HepG2 (cell line): ENCODE results near the gene FOXG1. TPM values are rescaled to one million over a fixed set of nuclear protein-coding genes. Genes with fewer than 3 reads are reported as not detected.

Source experiments
- ATAC-seq: fragments of 200-7000 bp; cut with Tn5 transposase; 3 replicates; pipeline ENCODE4 v1.9.1; 2020; ENCODE audit warnings: mild to moderate bottlenecking, moderate library complexity
- BruUV-seq: library from RNA; stranded (reverse); fragments of 400-500 nt; replicated peaks from 2 replicates; lab custom pipeline; 2021; lab: Mats Ljungman, UMichigan
- CTCF ChIA-PET: fragments of 300-600 bp; formaldehyde crosslinking; extraction: SDS; loops from one replicate; lab custom pipeline; 2021; ENCODE audit warnings: low total read pairs, inconsistent platforms, low intra/inter-chr PET ratio; lab: Yijun Ruan, JAX
- POLR2A ChIA-PET: fragments of 350-600 bp; sonication (Branson Sonifier 250); formaldehyde crosslinking; loops from one replicate; lab custom pipeline; 2020; ENCODE audit warnings: antibody characterized with exemption, inconsistent platforms; lab: Yijun Ruan, JAX
- DNase-seq: peaks from one replicate; pipeline ENCODE4 v3.0.0-alpha.2; 2015; ENCODE audit warnings: low spot score
- FAIRE-seq: peaks from 3 replicates; lab custom pipeline; 2011; peaks lifted over from hg19 to GRCh38; lab: Jason Lieb, UNC
- H2AFZ ChIP-seq: one replicate; pipeline ENCODE4 v1.6.1; 2011; ENCODE audit warnings: low read length, inconsistent platforms
- H3K27ac ChIP-seq: fragments of 300-600 bp; 3 replicates; pipeline ENCODE4 v1.8.0; 2011; ENCODE audit warnings: mixed run types, mild to moderate bottlenecking, mixed read lengths, low read length, inconsistent platforms; ENCODE audit not compliant: insufficient read depth; ENCODE audit errors: extremely low read length
- H3K27me3 ChIP-seq, 2 experiments: fragments of 200-600 bp in 1 of 2; 2 replicates in 1 of 2; 3 replicates in 1 of 2; pipeline versions ENCODE4 v1.6.0 to v1.8.0; 2011; ENCODE audit warnings: low read length in 2 of 2, mild to moderate bottlenecking in 2 of 2, moderate library complexity in 2 of 2, inconsistent platforms in 1 of 2; ENCODE audit not compliant: insufficient read depth in 2 of 2, control insufficient read depth in 1 of 2
- H3K36me3 ChIP-seq, 2 experiments: fragments of 200-600 bp in 1 of 2; replicated peaks in 1 of 2; 2 replicates in 1 of 2; 3 replicates in 1 of 2; pipeline versions ENCODE4 v1.5.1 to v1.8.0; 2011; ENCODE audit warnings: low read length in 2 of 2, inconsistent platforms in 1 of 2; ENCODE audit not compliant: insufficient read depth in 2 of 2, control insufficient read depth in 1 of 2
- H3K4me1 ChIP-seq: 2 replicates; pipeline ENCODE4 v1.5.1; 2012; ENCODE audit warnings: low read length, inconsistent platforms; ENCODE audit not compliant: insufficient read depth
- H3K4me2 ChIP-seq: 2 replicates; pipeline ENCODE4 v1.6.0; 2011; ENCODE audit warnings: low read depth, low read length, inconsistent platforms
- H3K4me3 ChIP-seq, 3 experiments: fragments of 200-600 bp in 1 of 3; sonication (generic), shearing (Covaris generic) in 1 of 3; replicated peaks in 1 of 3; 2 replicates each; pipeline ENCODE4 v1.5.1; 2011 to 2016; ENCODE audit warnings: low read length in 3 of 3, inconsistent platforms in 2 of 3, low read depth in 2 of 3, mild to moderate bottlenecking in 2 of 3, control low read depth in 1 of 3, mixed read lengths in 1 of 3; ENCODE audit not compliant: insufficient read depth in 1 of 3
- H3K79me2 ChIP-seq: one replicate; pipeline ENCODE4 v1.6.1; 2011; ENCODE audit warnings: low read length, inconsistent platforms; ENCODE audit not compliant: insufficient read depth
- H3K9ac ChIP-seq: 2 replicates; pipeline ENCODE4 v1.6.0; 2011; ENCODE audit warnings: mild to moderate bottlenecking, low read depth, low read length, inconsistent platforms; ENCODE audit not compliant: insufficient read depth
- H3K9me3 ChIP-seq: 2 replicates; pipeline ENCODE4 v1.5.1; 2012; ENCODE audit warnings: mild to moderate bottlenecking, low read length
- H4K20me1 ChIP-seq: 2 replicates; pipeline ENCODE4 v1.6.0; 2011; ENCODE audit warnings: inconsistent platforms, mild to moderate bottlenecking, low read length, moderate library complexity; ENCODE audit not compliant: insufficient read depth
- BRCA1 ChIP-seq: sonication (generic); formaldehyde crosslinking; IDR thresholded peaks from 2 replicates; pipeline ENCODE4 v1.4.0; 2020; ENCODE audit warnings: missing genetic modification reagents
- JUND ChIP-seq: sonication (generic); formaldehyde crosslinking; IDR thresholded peaks from 2 replicates; pipeline ENCODE4 v1.8.0; 2022; ENCODE audit warnings: mild to moderate bottlenecking, missing genetic modification reagents
- MAFK ChIP-seq, 2 experiments: IDR thresholded peaks in 1 of 2; conservative IDR thresholded peaks in 1 of 2; 2 replicates each; pipeline ENCODE4 v1.6.1; 2011; ENCODE audit warnings: improper control_type of control experiment in 2 of 2, low read length in 2 of 2
- MXD4 ChIP-seq: IDR thresholded peaks from 2 replicates; pipeline ENCODE4 v1.6.1; 2016; ENCODE audit warnings: mild to moderate bottlenecking, missing biosample characterization, missing genetic modification reagents
- ZNF274 ChIP-seq: sonication (generic); formaldehyde crosslinking; IDR thresholded peaks from 2 replicates; pipeline ENCODE4 v1.5.1; 2020; ENCODE audit warnings: mild to moderate bottlenecking, missing genetic modification reagents
- WGBS: methylation state at CpG from one replicate; pipeline ENCODE4 v1.1.6; 2017; ENCODE audit warnings: low lambda C conversion rate; 5-methylcytosine and 5-hydroxymethylcytosine counted together
- in situ Hi-C: cut with HindIII; loops from 2 replicates; pipeline ENCODE4 v1.10.0; 2017; ENCODE audit warnings: low pct_unique_long_range_greater_than_20kb; ENCODE audit not compliant: extremely low pct_ligation_motif_present
- intact Hi-C: fragments of 100-400 bp; cut with micrococcal nuclease; formaldehyde crosslinking; loops from one replicate; pipeline ENCODE4 v1.10.0; 2022; ENCODE audit not compliant: unreplicated experiment
- polyA plus RNA-seq, 8 experiments: library from polyadenylated mRNA; depleted of rRNA in 3 of 8; stranded (reverse) in 7 of 8; unstranded in 1 of 8; fragments of >200 nt; fragmentation: Illumina TruSeq in 4 of 8; extraction: Trizol in 4 of 8; gene quantifications; 2 replicates each; pipeline versions ENCODE4 v1.2.1 to v1.2.3, GENCODE V29; 2011 to 2016; ENCODE audit warnings: low read depth in 4 of 8, missing spikeins in 1 of 8, mixed read lengths in 1 of 8; ENCODE audit not compliant: insufficient read depth in 1 of 8
- total RNA-seq, 5 experiments: library from RNA; depleted of rRNA; stranded (reverse); fragments of >200 nt; fragmentation: Illumina TruSeq; extraction: Trizol; gene quantifications; 2 replicates each; pipeline ENCODE4 v1.2.3, GENCODE V29; 2016; ENCODE audit warnings: low read depth in 1 of 5
- TF ChIP-seq, protein P1 (sequence below): sonication (generic); formaldehyde crosslinking; IDR thresholded peaks from 2 replicates; pipeline ENCODE4 v1.8.1; 2023; ENCODE audit warnings: mild to moderate bottlenecking, inconsistent platforms, moderate library complexity, missing genetic modification reagents, borderline replicate concordance
- TF ChIP-seq, protein P2 (sequence below): sonication (generic); formaldehyde crosslinking; IDR thresholded peaks from 2 replicates; pipeline ENCODE4 v1.4.0; 2020; ENCODE audit warnings: low read depth, missing genetic modification reagents
- TF ChIP-seq, protein P3 (sequence below): sonication (generic); formaldehyde crosslinking; IDR thresholded peaks from 2 replicates; pipeline ENCODE4 v1.9.0; 2021; ENCODE audit warnings: mild to moderate bottlenecking, missing genetic modification reagents
- TF ChIP-seq, protein P4 (sequence below): sonication (generic); formaldehyde crosslinking; IDR thresholded peaks from 2 replicates; pipeline ENCODE4 v1.9.0; 2021; ENCODE audit warnings: missing genetic modification reagents, borderline replicate concordance

Gene FOXG1
- total and polyA plus RNA-seq, 2 of the 13 experiments (the other 11 are each of a cell fraction or from before 2014, with no cell fraction given): not detected

DNA sequence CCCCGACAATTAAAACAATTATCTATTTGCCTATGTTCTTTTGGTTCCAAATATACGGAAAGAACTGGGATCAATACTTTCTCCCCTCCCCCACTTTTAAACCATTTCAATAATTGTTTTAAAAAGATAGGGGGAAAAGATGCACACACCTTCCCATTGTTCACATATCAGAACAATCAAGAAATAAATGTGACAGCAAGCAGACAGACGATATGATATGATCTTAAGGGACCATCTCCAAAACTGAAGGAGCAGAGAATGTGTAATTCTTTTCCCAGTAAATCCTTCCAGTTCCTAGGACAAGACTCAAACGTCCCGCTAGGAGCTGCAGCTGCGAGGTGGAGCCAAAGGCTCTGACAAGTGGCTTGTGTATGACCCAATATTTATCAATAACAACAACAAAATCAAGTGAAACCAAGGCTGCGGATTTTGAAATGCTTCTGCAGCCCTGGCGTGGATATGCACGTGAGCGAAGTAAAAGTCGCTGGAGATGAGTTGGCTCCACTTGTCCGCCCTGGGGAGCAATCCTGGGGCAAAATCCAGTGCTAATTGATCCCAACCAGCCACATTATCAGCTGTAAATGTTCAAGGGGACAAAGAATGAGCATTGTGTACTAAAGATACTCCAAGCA lies 8.2 kb upstream of the FOXG1 start:
- ChIA-PET CTCF (interaction anchor here (1.6 kb wide), 1 partner anchor 464 kb away, joined by 11 read pairs; no protein-coding TSS in a partner anchor), POLR2A (no interaction called here)
- Histone ChIP-seq H3K36me3 (no peaks in the 10 kb centered on the region), H3K4me1 (peaks cover 20% of the 10 kb centered on the region), H2AFZ (no peak overlapping the region), H3K4me2 (no peak overlapping the region), H3K4me3 (no peak overlapping the region), H4K20me1 (no peaks in the 10 kb centered on the region), H3K79me2 (no peaks in the 10 kb centered on the region), H3K9ac (no peak overlapping the region), H3K27me3 (peaks cover 3 to 77% of the 10 kb centered on the region in 2 experiments; a peak in 3 of 5 replicates), H3K27ac (no peak overlapping the region), H3K9me3 (no peaks in the 10 kb centered on the region)
- intact Hi-C loops (loop anchor here (10.0 kb wide), 2 partner anchors 706 to 1856 kb away; no protein-coding TSS in a partner anchor), in situ Hi-C loops (loop anchor here (5.0 to 10.0 kb wide), 4 partner anchors 1459 to 1766 kb away; no protein-coding TSS in a partner anchor)
- 25% methylated on average over 12 of the region's 12 CpGs for WGBS
- FAIRE-seq (no peak), ATAC-seq (no peak), DNase-seq (no peak)
- no TSS peak for BruUV-seq
- TF ChIP-seq, protein P1, sequence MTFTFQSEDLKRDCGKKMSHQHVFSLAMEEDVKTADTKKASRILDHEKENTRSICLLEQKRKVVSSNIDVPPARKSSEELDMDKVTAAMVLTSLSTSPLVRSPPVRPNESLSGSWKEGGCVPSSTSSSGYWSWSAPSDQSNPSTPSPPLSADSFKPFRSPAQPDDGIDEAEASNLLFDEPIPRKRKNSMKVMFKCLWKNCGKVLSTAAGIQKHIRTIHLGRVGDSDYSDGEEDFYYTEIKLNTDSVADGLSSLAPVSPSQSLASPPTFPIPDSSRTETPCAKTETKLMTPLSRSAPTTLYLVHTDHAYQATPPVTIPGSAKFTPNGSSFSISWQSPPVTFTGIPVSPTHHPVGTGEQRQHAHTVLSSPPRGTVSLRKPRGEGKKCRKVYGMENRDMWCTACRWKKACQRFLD (CRISPR knock-in tag): no peak
- TF ChIP-seq MXD4 (no peak), BRCA1 (CRISPR knock-in tag) (no peak), MAFK (conservative IDR thresholded peaks at IDR 0.05 in 1 of 2, IDR thresholded peaks at IDR 0.05 in 1 of 2; ENCODE audit: low read length in 2 of 2) (no peak), ZNF274 (no peak), JUND (CRISPR knock-in tag) (no peak)
- TF ChIP-seq, protein P2, sequence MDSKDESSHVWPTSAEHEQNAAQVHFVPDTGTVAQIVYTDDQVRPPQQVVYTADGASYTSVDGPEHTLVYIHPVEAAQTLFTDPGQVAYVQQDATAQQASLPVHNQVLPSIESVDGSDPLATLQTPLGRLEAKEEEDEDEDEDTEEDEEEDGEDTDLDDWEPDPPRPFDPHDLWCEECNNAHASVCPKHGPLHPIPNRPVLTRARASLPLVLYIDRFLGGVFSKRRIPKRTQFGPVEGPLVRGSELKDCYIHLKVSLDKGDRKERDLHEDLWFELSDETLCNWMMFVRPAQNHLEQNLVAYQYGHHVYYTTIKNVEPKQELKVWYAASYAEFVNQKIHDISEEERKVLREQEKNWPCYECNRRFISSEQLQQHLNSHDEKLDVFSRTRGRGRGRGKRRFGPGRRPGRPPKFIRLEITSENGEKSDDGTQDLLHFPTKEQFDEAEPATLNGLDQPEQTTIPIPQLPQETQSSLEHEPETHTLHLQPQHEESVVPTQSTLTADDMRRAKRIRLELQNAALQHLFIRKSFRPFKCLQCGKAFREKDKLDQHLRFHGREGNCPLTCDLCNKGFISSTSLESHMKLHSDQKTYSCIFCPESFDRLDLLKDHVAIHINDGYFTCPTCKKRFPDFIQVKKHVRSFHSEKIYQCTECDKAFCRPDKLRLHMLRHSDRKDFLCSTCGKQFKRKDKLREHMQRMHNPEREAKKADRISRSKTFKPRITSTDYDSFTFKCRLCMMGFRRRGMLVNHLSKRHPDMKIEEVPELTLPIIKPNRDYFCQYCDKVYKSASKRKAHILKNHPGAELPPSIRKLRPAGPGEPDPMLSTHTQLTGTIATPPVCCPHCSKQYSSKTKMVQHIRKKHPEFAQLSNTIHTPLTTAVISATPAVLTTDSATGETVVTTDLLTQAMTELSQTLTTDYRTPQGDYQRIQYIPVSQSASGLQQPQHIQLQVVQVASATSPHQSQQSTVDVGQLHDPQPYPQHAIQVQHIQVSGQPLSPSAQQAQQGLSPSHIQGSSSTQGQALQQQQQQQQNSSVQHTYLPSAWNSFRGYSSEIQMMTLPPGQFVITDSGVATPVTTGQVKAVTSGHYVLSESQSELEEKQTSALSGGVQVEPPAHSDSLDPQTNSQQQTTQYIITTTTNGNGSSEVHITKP: no peak
- TF ChIP-seq, protein P3, sequence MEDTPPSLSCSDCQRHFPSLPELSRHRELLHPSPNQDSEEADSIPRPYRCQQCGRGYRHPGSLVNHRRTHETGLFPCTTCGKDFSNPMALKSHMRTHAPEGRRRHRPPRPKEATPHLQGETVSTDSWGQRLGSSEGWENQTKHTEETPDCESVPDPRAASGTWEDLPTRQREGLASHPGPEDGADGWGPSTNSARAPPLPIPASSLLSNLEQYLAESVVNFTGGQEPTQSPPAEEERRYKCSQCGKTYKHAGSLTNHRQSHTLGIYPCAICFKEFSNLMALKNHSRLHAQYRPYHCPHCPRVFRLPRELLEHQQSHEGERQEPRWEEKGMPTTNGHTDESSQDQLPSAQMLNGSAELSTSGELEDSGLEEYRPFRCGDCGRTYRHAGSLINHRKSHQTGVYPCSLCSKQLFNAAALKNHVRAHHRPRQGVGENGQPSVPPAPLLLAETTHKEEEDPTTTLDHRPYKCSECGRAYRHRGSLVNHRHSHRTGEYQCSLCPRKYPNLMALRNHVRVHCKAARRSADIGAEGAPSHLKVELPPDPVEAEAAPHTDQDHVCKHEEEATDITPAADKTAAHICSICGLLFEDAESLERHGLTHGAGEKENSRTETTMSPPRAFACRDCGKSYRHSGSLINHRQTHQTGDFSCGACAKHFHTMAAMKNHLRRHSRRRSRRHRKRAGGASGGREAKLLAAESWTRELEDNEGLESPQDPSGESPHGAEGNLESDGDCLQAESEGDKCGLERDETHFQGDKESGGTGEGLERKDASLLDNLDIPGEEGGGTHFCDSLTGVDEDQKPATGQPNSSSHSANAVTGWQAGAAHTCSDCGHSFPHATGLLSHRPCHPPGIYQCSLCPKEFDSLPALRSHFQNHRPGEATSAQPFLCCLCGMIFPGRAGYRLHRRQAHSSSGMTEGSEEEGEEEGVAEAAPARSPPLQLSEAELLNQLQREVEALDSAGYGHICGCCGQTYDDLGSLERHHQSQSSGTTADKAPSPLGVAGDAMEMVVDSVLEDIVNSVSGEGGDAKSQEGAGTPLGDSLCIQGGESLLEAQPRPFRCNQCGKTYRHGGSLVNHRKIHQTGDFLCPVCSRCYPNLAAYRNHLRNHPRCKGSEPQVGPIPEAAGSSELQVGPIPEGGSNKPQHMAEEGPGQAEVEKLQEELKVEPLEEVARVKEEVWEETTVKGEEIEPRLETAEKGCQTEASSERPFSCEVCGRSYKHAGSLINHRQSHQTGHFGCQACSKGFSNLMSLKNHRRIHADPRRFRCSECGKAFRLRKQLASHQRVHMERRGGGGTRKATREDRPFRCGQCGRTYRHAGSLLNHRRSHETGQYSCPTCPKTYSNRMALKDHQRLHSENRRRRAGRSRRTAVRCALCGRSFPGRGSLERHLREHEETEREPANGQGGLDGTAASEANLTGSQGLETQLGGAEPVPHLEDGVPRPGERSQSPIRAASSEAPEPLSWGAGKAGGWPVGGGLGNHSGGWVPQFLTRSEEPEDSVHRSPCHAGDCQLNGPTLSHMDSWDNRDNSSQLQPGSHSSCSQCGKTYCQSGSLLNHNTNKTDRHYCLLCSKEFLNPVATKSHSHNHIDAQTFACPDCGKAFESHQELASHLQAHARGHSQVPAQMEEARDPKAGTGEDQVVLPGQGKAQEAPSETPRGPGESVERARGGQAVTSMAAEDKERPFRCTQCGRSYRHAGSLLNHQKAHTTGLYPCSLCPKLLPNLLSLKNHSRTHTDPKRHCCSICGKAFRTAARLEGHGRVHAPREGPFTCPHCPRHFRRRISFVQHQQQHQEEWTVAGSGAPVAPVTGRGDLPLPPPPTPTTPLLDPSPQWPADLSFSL (CRISPR knock-in tag): no peak
- TF ChIP-seq, protein P4, sequence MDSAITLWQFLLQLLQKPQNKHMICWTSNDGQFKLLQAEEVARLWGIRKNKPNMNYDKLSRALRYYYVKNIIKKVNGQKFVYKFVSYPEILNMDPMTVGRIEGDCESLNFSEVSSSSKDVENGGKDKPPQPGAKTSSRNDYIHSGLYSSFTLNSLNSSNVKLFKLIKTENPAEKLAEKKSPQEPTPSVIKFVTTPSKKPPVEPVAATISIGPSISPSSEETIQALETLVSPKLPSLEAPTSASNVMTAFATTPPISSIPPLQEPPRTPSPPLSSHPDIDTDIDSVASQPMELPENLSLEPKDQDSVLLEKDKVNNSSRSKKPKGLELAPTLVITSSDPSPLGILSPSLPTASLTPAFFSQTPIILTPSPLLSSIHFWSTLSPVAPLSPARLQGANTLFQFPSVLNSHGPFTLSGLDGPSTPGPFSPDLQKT: no peak
